ENCODE measurements around the gene CBLN3. TPM values are rescaled to one million over a fixed set of nuclear protein-coding genes. Genes with fewer than 3 reads are reported as not detected.
A peak's percentile ranks its signal among the peaks of the same experiment; 100 is the strongest.

CBLN3 gene
- total RNA-seq, 1 donor from 2014 or later: 2.9 TPM

DNA sequence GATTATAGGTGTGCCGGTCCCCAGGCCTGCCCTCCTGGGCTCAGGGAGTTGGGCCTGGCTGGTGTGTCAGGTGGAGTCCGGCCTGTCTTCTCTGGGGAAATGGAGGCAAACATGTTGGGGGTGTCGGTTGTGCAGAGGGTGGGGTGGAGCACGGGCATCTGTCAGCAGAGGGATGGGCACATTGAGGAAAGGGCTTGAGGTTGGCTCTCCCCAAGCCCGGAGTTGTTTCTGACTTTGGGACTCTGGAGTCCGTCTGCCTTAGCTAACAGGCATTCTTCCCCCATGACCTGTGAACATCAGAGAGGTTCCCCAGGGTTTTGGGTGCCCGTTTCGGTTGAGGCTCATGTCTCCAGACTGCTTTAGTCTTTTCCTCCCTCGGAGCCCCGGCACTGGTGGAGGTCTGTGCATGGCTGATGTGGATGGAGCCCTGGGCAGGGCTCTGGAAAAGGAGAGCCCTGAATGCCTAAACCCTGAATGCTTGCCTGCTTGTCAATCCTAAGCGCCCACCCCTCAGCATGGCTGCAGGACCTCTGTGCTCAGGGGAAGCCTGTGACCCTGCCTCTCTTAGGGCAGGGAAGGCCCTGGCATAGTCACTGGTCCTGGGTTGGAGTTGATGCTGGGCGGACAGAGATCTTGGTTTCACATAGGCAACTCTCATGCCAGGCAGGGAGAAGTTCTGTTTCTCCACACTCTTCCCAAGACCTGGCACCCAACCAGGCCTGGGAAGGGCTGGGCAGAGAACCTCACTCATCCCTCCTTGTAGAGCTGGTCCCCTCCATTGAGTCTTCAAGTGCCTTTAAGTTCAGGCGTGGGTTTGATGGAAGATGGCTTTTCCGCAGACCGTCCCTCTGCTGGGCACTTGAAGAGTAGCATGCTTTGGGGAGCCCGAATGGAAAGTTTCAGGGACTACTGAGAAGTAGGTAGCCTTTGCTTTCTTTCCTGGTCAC lies 17.8 kb downstream of the CBLN3 start:
- Histone ChIP-seq H3K27me3 (no peaks in the 10 kb centered on the region), H3K9me3 (no peaks in the 10 kb centered on the region), H3K27ac (no peak overlapping the region), H3K4me1 (no peaks in the 10 kb centered on the region), H3K36me3 (peaks cover 19% of the 10 kb centered on the region), H3K4me3 (no peak overlapping the region)
- TF ChIP-seq, protein P1, sequence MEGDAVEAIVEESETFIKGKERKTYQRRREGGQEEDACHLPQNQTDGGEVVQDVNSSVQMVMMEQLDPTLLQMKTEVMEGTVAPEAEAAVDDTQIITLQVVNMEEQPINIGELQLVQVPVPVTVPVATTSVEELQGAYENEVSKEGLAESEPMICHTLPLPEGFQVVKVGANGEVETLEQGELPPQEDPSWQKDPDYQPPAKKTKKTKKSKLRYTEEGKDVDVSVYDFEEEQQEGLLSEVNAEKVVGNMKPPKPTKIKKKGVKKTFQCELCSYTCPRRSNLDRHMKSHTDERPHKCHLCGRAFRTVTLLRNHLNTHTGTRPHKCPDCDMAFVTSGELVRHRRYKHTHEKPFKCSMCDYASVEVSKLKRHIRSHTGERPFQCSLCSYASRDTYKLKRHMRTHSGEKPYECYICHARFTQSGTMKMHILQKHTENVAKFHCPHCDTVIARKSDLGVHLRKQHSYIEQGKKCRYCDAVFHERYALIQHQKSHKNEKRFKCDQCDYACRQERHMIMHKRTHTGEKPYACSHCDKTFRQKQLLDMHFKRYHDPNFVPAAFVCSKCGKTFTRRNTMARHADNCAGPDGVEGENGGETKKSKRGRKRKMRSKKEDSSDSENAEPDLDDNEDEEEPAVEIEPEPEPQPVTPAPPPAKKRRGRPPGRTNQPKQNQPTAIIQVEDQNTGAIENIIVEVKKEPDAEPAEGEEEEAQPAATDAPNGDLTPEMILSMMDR (IDR thresholded peaks at IDR 0.05): peak; percentile 64
- intact Hi-C loops (cut with DNase I): no loop called here
- DNase-seq (no peak), ATAC-seq (peak; percentile 65)

DNA sequence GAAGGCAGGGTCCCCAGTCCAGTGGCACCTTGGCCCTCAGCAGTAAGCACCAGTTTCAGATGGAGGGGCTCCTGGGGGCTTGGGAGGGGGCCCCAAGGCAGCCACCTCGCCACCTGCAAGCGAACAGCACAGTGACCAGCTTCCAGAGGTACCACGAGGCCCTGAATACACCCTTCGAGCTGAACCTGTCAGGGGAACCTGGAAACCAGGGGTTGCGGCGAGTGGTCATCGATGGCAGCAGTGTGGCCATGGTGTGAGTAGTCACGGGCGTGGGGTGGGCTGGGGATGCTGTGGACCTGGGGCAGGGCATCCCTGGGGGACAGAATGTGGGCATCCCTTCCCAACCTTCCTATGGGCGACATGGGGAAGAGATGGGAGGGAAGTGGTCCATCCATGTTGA lies 19.5 kb downstream of the CBLN3 start:
- TF ChIP-seq, protein P1 (IDR thresholded peaks at IDR 0.05): no peak
- H3K9me3 ChIP-seq: no peaks in the 10 kb centered on the region
- no peak overlapping the region for H3K27ac ChIP-seq
- intact Hi-C loops (cut with DNase I): no loop called here
- H3K4me1 ChIP-seq: no peaks in the 10 kb centered on the region
- H3K27me3 ChIP-seq: no peaks in the 10 kb centered on the region
- H3K4me3 ChIP-seq: no peak overlapping the region
- DNase-seq (no peak), ATAC-seq (no peak)
- H3K36me3 ChIP-seq: peaks cover 15% of the 10 kb centered on the region

DNA sequence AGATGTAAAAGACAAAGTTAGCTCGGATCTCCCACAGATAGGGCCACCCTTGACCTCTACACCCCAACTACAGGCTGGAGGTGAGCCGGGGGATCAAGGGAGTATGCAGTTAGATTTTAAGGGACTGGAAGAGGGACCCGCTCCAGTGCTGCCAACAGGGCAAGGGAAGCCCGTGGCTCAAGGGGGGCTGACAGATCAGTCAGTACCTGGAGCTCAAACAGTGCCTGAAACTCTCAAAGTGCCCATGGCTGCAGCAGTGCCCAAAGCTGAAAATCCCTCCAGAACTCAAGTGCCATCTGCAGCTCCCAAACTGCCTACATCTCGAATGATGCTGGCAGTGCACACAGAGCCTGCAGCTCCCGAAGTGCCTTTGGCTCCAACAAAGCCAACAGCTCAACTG lies 20.3 kb downstream of the CBLN3 start:
- DNase-seq (no peak), ATAC-seq (no peak)
- no peak overlapping the region for H3K27ac ChIP-seq
- no peaks in the 10 kb centered on the region for H3K27me3 ChIP-seq
- TF ChIP-seq, protein P1 (IDR thresholded peaks at IDR 0.05): no peak
- no peak overlapping the region for H3K4me3 ChIP-seq
- intact Hi-C loops (cut with DNase I): no loop called here
- no peaks in the 10 kb centered on the region for H3K4me1 ChIP-seq
- H3K36me3 ChIP-seq: peaks cover 13% of the 10 kb centered on the region
- no peaks in the 10 kb centered on the region for H3K9me3 ChIP-seq

DNA sequence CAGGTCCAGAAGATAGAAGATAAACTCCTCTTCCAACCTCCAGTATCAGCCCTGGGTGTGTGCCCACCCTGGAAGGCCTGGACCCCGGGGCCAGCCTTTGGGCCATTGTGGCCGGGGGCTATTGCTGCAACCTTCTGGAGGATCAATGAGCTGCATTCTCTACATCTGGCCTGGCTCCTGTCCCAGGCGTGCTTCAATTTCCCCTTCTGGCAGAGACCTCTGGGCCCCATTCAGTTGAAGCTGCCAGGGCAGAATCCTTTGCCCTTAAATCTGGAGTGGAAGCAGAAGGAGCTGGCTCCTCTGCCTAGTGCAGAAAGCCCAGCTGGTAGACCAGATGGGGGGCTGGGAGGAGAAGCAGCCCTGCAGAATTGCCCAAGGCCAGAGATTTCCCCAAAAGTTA lies 20.7 kb downstream of the CBLN3 start:
- Histone ChIP-seq H3K27ac (no peak overlapping the region), H3K9me3 (no peaks in the 10 kb centered on the region), H3K27me3 (no peaks in the 10 kb centered on the region), H3K4me3 (no peak overlapping the region), H3K4me1 (peaks cover 1% of the 10 kb centered on the region), H3K36me3 (peaks cover 13% of the 10 kb centered on the region)
- no peak for ATAC-seq
- TF ChIP-seq, protein P1 (IDR thresholded peaks at IDR 0.05): no peak
- intact Hi-C loops (cut with DNase I): no loop called here
- DNase-seq: no peak

DNA sequence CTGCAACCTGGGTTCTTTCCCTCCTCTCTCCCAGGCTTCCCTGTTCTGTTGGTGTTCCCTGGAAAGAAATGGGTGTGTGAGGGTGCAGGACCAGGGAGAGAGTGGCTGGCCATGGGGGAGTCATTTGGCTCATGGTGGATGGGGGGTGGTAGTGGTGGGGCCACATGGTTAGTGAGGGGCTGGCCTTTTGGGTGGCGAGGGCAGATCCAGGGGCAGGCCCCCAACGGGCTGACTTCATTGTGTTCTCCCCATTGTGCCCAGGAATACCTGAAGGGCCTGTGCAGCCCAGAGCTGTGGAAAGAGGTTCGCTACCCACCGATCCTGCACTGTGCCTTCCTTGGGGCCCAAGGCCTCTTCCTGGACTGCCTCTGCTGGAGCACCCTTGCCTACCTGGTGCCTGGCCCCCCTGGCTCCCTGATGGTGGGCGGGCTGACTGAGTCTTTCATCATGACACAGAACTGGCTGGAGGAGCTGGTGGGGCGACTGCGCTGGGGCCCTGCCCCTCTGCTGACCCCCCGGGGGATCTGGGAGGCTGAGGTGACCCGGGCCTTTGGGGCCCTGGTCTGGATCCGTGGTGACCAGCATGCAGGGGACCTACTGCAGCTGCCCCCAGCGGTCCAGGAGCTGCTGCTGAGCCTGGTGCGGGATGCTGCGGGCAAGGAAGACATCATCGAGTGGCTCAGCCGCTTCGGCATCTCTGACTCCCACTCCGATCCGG lies 21.7 kb downstream of the CBLN3 start:
- no peak for ATAC-seq
- H3K27ac ChIP-seq: no peak overlapping the region
- H3K4me1 ChIP-seq: peaks cover 7% of the 10 kb centered on the region
- H3K36me3 ChIP-seq: peaks cover 13% of the 10 kb centered on the region
- TF ChIP-seq, protein P1 (IDR thresholded peaks at IDR 0.05): no peak
- DNase-seq: no peak
- no peaks in the 10 kb centered on the region for H3K27me3 ChIP-seq
- no peak overlapping the region for H3K4me3 ChIP-seq
- intact Hi-C loops (cut with DNase I): no loop called here
- H3K9me3 ChIP-seq: no peaks in the 10 kb centered on the region
